Measurements from ENCODE around the gene KIF13A.

Gene KIF13A

DNA sequence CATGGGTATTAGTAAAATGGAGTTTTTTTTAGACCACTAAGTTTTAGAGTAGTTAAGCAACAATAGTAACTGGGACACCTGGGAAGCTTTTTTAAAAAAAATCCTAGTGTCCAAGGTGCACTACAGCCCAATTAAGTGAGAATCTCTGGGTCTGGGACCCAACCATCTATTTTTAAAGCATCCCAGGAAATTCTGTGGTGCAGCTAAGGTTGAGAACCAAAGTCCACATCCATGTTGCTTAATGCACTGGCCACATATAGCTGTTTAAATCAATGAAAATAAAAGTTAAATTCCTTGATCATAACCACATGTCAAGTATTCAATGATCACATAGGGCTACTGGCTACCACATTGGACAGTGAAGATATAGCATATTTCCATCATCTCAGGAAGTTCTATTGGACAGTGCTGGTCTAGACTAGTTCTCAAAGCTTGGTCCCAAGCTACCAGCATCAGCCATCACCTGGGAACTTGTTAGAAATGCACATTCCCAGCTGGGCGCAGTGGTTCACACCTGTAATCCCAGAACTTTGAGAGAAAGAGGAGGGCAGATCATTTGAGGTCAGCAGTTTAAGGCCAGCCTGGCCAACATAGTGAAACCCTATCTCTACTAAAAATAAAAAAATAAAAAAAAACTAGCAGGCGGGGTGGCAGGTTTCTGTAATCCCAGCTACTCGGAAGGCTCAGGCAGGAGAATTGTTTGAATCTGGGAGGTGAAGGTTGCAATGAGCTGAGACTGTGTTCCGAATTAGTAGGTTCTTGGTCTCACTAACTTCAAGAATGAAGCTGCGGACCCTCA lies 12.7 kb downstream of the KIF13A start:
- DNase-seq (ENCODE audit: insufficient read length), result no peak

DNA sequence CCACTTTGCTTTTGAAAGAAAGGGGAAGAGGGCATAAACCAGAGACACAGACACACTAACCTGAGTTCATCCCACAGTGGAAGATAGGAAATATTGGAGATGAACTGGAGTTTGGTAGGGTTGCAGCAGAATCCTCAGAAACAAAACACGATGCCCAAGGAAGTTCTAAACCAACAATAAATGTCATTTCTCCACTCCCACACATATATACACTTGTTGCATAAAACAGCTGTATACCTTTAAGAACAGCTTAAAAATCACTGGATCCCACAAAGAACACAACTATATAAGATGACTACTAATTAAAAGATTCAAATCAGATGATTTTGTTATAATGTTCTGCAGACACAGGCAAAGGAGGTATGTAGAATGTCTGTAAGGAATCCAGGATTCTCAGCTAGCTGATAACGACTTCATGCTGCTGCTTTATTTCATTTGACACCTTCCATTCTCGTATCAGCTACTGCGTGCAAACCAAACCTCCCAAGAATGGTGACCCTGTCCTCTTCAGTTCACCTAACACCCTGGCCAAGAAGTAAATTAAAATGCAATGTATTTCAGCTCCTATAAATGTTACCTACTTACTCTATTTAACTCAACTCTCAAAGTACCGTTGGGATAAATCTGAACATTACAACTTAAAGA lies 14.3 kb downstream of the KIF13A start:
- FAIRE-seq (no peak), DNase-seq (ENCODE audit: insufficient read length) (no peak)
- TF ChIP-seq POLR2AphosphoS5 (IDR thresholded peaks at IDR 0.05; ENCODE audit: low read depth, low read length) (no peak), TAF1 (IDR thresholded peaks at IDR 0.05; ENCODE audit: borderline replicate concordance, low read depth, low read length) (no peak), POLR2A (IDR thresholded peaks at IDR 0.05; ENCODE audit: low read depth, low read length) (no peak)

More for the DNA sequence above, 12.7 kb downstream of the KIF13A start:
- FAIRE-seq, result no peak
- no peak for TF ChIP-seq POLR2AphosphoS5 (IDR thresholded peaks at IDR 0.05; ENCODE audit: low read depth, low read length)
- no peak for TF ChIP-seq POLR2A (IDR thresholded peaks at IDR 0.05; ENCODE audit: low read depth, low read length)
- no peak for TF ChIP-seq TAF1 (IDR thresholded peaks at IDR 0.05; ENCODE audit: borderline replicate concordance, low read depth, low read length)

DNA sequence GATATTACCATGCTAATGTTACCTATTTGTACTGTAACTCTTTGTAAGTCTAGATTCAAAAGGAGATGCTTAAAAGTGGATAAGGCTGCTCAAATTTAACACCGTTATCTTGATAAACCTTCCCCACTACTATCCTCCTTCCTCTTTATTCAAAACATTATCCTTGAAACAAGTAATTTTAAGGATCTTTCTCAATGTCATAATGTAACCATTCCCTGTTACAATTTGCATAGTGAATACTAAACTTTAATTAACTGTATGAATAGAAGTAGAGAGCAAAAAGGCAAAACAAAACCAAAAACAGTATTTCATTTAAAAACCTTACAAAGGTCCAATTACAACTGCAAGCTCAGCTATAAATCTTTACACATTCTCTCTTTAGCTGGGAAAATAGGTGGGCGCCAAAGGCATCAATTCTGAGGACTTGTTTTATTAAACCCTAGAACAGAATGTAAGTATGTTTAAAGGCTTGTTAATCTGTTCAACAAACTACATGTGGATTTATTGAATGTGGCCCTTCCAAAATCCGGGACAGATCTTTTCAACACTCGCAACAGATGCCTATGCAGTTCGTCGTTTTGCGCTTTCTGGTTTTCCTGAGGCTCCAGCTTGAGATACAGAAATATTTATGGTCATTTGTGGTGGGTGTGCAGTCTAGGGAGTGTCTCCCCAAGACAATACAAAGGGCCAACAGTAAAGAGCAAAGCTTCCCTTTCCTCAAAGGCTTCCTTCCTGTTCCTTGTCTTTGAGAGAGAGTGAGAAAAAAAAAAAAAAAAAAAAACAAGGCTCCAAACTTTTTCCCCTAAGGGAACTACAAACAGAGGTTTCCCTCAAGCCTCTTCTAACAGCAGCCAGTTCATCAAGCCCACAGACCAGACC lies 15.1 kb downstream of the KIF13A start:
- no peak for FAIRE-seq
- TF ChIP-seq TAF1 (IDR thresholded peaks at IDR 0.05; ENCODE audit: borderline replicate concordance, low read depth, low read length) (no peak), POLR2AphosphoS5 (IDR thresholded peaks at IDR 0.05; ENCODE audit: low read depth, low read length) (no peak), POLR2A (IDR thresholded peaks at IDR 0.05; ENCODE audit: low read depth, low read length) (no peak)
- DNase-seq (ENCODE audit: insufficient read length), result no peak

DNA sequence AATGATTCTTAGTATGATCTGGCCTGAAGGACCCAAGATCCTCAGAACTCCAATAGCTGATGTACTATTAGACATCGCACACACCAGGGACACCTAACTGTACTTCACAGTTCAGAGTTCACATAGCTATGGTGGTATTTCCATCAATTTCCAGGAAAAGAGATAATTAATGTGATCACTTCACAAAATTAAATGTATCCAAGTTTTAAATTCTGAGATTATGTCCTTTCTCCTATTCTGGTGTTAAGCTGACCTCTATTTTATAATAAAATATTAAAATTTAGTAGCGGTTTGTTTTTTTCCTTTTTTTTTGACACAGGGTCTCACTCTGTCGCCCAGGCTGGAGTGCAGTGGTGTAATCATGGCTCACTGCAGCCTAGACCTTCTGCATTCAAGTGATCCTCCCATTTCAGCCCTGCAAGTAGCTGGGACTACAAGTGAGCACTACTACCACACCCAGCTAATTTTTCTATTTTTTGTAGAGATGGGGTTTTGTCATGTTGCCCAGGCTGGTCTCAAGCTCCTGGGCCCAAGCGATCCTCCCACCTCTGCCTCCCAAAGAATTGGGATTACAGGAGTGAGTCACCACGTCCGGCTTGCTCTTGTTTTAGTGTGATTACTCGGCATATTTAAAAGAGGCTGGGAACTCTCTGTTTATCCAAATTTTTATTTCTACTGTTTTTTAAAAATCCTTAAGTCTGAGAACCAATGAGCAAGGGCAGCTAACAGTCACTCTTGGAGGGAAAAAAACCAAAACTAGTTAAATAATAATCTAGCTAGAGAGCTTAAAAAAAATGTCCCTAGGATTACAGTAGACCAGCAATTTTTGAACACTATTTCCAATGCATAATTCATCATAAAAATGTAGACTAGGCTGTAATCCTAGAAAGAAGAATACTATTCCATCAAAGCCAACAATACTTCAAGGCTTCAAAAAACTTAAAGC lies 16.0 kb downstream of the KIF13A start:
- DNase-seq (ENCODE audit: insufficient read length) (no peak), FAIRE-seq (no peak)
- TF ChIP-seq POLR2A (IDR thresholded peaks at IDR 0.05; ENCODE audit: low read depth, low read length) (no peak), POLR2AphosphoS5 (IDR thresholded peaks at IDR 0.05; ENCODE audit: low read depth, low read length) (no peak)

DNA sequence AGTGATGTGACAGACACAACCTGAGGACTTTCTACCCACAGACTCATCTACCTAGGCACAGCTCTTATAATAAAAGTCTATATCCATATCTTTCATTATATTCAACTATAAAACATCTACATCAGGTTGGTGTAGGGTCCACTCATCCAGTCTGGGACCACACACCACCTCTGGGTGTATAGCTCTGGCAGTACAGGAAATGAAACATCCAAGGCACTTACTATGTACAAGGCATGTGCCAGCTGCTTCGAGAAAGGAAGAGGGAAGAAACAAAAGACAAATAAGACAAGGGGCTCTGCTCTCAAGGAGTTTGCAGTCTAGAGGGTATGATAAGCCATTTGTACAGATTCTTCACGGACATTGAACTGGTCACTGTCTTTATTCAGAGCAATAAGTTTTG lies 18.6 kb downstream of the KIF13A start:
- TF ChIP-seq POLR2AphosphoS5 (IDR thresholded peaks at IDR 0.05; ENCODE audit: low read depth, low read length) (no peak), TAF1 (IDR thresholded peaks at IDR 0.05; ENCODE audit: borderline replicate concordance, low read depth, low read length) (no peak), POLR2A (IDR thresholded peaks at IDR 0.05; ENCODE audit: low read depth, low read length) (no peak)
- DNase-seq (ENCODE audit: insufficient read length) (no peak), FAIRE-seq (no peak)

DNA sequence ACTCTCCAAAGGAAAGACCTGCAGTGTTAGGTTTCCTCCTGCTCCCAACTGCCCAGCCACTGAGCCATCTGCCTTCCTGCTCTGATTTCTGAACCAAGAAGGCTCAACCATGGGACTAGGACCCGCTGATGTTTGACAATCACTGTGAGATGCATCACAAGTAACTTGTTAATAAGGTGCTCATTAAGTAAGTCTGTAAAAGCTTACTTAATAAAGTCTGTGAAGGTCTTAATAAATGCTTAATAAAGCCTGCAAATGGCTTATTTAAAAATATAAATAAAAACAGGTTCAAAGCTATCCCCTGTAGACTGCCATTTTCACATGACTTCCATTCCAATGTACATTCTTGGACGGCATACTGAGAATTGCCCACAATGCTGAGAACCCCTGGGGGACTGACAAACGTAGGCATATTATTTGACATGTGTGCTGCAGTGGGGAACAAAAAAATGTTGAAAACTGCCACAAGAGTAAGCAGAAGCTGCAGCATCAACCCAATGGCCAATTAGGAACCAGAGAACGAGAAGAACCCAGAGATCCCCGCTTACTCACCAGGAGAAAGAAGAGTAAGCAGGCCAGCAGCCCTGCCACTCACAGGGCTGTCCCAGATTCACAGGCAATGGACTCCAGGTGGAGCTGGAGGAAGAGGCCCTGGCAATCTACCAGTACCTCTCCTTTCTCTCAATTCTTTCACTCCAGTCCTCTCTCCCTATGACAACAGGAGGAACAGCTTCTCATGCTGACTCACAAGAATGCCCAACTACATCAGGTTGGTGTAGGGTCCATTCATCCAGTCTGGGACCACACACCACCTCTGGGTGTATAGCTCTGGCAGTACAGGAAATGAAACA lies 19.5 kb downstream of the KIF13A start:
- TF ChIP-seq POLR2A (IDR thresholded peaks at IDR 0.05; ENCODE audit: low read depth, low read length) (no peak), POLR2AphosphoS5 (IDR thresholded peaks at IDR 0.05; ENCODE audit: low read depth, low read length) (no peak), TAF1 (IDR thresholded peaks at IDR 0.05; ENCODE audit: borderline replicate concordance, low read depth, low read length) (no peak)
- FAIRE-seq, result no peak

DNA sequence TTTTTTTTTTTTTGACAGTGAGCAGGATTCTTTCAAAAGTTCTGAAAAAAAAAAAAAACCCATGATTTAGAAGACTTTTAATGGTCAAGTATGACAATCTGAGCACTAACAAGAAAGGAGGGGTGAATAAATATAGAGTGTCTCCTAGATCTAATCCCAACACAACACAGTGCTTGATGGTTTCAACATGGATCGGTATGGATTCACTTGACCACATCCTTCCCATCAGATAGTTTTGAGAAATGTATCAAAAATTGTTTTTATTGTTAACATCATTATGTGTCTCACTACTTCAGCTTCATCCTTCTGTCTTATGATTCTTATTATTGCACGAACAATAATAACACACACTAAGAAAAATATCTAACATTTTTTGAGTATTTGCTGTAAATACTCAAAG lies 21.0 kb downstream of the KIF13A start:
- DNase-seq (ENCODE audit: insufficient read length) (no peak), FAIRE-seq (no peak)
- TF ChIP-seq POLR2A (IDR thresholded peaks at IDR 0.05; ENCODE audit: low read depth, low read length) (no peak), POLR2AphosphoS5 (IDR thresholded peaks at IDR 0.05; ENCODE audit: low read depth, low read length) (no peak), TAF1 (IDR thresholded peaks at IDR 0.05; ENCODE audit: borderline replicate concordance, low read depth, low read length) (no peak)

More for the DNA sequence above, 19.5 kb downstream of the KIF13A start:
- no peak for DNase-seq (ENCODE audit: insufficient read length)

DNA sequence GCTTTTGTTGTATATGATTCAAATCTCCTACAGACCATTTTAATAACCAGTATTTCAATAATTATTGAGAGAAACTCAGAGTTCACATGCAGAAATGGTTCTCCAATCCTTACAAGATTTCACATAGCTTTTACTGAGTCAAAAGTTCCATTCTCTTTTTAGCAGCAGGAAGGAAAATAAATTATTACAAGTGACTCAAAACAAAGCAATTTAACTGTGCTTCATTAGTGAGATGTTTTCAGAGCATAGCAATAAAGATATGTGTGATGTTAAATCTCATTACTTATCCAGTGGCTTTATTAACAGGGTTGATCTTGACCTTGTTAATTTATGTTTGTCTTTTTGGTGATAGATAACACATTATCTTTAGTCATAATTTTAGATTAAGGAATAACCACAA lies 22.0 kb downstream of the KIF13A start:
- FAIRE-seq (no peak), DNase-seq (ENCODE audit: insufficient read length) (no peak)
- TF ChIP-seq TAF1 (IDR thresholded peaks at IDR 0.05; ENCODE audit: borderline replicate concordance, low read depth, low read length) (no peak), POLR2AphosphoS5 (IDR thresholded peaks at IDR 0.05; ENCODE audit: low read depth, low read length) (no peak), POLR2A (IDR thresholded peaks at IDR 0.05; ENCODE audit: low read depth, low read length) (no peak)

DNA sequence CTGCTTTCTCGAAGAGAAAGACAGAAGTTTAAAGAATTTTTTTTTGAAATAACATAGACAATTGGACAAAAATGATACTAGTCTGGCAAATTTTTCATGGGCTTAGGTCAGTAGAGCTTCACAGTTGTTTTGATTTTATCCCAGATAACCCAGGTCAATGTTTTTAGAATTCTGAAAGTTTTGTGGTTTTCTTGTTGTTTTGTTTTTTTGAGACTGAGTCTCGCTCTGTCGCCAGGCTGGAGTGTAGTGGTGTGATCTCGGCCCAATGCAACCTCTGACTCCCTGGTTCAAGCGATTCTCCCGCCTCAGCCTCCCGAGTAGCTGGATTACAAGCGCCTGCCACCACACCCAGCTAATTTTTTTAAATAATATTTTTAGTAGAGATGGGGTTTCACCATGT lies 22.8 kb downstream of the KIF13A start:
- no peak for DNase-seq (ENCODE audit: insufficient read length)
- FAIRE-seq, result no peak
- no peak for TF ChIP-seq TAF1 (IDR thresholded peaks at IDR 0.05; ENCODE audit: borderline replicate concordance, low read depth, low read length)
- no peak for TF ChIP-seq POLR2AphosphoS5 (IDR thresholded peaks at IDR 0.05; ENCODE audit: low read depth, low read length)
- no peak for TF ChIP-seq POLR2A (IDR thresholded peaks at IDR 0.05; ENCODE audit: low read depth, low read length)

All from GM12892 (cell line).